Gastrocnemius medialis (tissue), 4 donors: Measurements from ENCODE around the gene SNRPF.

Experiments used
- POLR2A ChIP-seq, 2 donors: fragments of 450-650 bp; IDR thresholded peaks; one replicate each; pipeline ENCODE4 v1.6.1; 2017; ENCODE audit warnings: antibody characterized with exemption in 2 of 2, mild to moderate bottlenecking in 2 of 2, moderate library complexity in 2 of 2
- TF ChIP-seq, protein P1 (sequence below), 5 experiments: fragments of 450-650 bp in 3 of 5; fragments of 200-600 bp in 2 of 5; sonication (generic) in 2 of 5; IDR thresholded peaks in 4 of 5; conservative IDR thresholded peaks in 1 of 5; 1 replicate in 4 of 5; 2 replicates in 1 of 5; pipeline ENCODE4 v1.5.1; 2016 to 2019; ENCODE audit warnings: antibody characterized with exemption in 5 of 5, mild to moderate bottlenecking in 3 of 5, moderate library complexity in 3 of 5

DNA sequence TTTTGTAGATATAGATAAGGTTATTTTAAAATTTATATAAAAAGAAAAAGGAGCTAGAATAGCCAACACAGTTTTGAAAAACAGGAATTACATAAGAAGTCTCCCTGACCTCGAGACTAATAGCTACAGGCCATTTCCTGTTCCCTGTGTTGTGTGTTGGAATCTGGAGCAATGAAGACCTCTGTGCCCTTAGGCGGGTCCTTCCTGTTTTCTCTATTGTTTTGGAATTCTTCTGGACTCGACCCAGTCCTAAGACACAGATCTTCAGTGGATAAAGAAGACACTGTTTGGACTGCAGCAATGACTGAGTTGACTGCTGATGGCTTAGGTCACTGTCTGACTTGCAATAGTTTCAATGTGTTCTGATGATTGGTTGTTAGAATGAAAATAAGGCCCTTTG lies 26.2 kb downstream of the SNRPF start:
- TF ChIP-seq, protein P1, sequence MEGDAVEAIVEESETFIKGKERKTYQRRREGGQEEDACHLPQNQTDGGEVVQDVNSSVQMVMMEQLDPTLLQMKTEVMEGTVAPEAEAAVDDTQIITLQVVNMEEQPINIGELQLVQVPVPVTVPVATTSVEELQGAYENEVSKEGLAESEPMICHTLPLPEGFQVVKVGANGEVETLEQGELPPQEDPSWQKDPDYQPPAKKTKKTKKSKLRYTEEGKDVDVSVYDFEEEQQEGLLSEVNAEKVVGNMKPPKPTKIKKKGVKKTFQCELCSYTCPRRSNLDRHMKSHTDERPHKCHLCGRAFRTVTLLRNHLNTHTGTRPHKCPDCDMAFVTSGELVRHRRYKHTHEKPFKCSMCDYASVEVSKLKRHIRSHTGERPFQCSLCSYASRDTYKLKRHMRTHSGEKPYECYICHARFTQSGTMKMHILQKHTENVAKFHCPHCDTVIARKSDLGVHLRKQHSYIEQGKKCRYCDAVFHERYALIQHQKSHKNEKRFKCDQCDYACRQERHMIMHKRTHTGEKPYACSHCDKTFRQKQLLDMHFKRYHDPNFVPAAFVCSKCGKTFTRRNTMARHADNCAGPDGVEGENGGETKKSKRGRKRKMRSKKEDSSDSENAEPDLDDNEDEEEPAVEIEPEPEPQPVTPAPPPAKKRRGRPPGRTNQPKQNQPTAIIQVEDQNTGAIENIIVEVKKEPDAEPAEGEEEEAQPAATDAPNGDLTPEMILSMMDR (IDR thresholded peaks at IDR 0.05 in 4 of 5, conservative IDR thresholded peaks at IDR 0.05 in 1 of 5), result no peak
- TF ChIP-seq POLR2A (IDR thresholded peaks at IDR 0.05), result no peak
